Measurements from ENCODE around the gene RAB23.

DNA sequence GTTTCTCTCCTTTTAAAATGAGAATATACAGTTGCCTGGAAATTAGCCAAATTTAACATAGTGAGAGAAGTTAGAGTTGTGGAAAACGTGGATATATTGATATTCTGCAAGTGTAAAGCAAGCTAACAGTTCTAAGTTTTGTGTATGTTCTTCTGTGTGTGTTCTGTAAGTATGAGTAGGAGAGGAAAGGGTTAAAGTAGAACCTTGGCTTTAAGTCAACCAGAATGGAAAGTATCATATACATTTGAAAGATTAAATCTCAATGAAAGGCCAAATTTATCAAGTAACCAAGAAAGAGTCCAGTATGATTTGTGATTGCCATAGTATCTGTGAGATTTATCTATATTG is 80.0 kb downstream of the RAB23 start:
- TF ChIP-seq, protein P1, sequence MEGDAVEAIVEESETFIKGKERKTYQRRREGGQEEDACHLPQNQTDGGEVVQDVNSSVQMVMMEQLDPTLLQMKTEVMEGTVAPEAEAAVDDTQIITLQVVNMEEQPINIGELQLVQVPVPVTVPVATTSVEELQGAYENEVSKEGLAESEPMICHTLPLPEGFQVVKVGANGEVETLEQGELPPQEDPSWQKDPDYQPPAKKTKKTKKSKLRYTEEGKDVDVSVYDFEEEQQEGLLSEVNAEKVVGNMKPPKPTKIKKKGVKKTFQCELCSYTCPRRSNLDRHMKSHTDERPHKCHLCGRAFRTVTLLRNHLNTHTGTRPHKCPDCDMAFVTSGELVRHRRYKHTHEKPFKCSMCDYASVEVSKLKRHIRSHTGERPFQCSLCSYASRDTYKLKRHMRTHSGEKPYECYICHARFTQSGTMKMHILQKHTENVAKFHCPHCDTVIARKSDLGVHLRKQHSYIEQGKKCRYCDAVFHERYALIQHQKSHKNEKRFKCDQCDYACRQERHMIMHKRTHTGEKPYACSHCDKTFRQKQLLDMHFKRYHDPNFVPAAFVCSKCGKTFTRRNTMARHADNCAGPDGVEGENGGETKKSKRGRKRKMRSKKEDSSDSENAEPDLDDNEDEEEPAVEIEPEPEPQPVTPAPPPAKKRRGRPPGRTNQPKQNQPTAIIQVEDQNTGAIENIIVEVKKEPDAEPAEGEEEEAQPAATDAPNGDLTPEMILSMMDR (IDR thresholded peaks at IDR 0.05), result no peak
- TF ChIP-seq EZH2 (IDR thresholded peaks at IDR 0.05; ENCODE audit: borderline replicate concordance, insufficient read depth, low read depth, low read length, poor library complexity, severe bottlenecking), result no peak
